GM20000 (cell line): ENCODE data around the gene RSPH3.

ENCODE experiments used
- DNase-seq: peaks from one replicate; pipeline ENCODE4 v3.0.0; 2012; ENCODE audit warnings: low spot score
- TF ChIP-seq, protein P1 (sequence below): IDR thresholded peaks from 2 replicates; pipeline ENCODE4 v1.5.1; 2012; ENCODE audit warnings: mild to moderate bottlenecking, control low read depth; ENCODE audit errors: extremely low read depth, missing control alignments

RSPH3 gene, protein sequence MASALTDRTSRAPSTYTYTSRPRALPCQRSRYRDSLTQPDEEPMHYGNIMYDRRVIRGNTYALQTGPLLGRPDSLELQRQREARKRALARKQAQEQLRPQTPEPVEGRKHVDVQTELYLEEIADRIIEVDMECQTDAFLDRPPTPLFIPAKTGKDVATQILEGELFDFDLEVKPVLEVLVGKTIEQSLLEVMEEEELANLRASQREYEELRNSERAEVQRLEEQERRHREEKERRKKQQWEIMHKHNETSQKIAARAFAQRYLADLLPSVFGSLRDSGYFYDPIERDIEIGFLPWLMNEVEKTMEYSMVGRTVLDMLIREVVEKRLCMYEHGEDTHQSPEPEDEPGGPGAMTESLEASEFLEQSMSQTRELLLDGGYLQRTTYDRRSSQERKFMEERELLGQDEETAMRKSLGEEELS

GRCh38 chr6:158999666-159000403 is at the start of gene RSPH3:
Gene RSPH3, minus strand, starts transcription at chr6:159000202. Its CDS starts 652 bp downstream, at chr6:158999550.
- TF ChIP-seq, protein P1, sequence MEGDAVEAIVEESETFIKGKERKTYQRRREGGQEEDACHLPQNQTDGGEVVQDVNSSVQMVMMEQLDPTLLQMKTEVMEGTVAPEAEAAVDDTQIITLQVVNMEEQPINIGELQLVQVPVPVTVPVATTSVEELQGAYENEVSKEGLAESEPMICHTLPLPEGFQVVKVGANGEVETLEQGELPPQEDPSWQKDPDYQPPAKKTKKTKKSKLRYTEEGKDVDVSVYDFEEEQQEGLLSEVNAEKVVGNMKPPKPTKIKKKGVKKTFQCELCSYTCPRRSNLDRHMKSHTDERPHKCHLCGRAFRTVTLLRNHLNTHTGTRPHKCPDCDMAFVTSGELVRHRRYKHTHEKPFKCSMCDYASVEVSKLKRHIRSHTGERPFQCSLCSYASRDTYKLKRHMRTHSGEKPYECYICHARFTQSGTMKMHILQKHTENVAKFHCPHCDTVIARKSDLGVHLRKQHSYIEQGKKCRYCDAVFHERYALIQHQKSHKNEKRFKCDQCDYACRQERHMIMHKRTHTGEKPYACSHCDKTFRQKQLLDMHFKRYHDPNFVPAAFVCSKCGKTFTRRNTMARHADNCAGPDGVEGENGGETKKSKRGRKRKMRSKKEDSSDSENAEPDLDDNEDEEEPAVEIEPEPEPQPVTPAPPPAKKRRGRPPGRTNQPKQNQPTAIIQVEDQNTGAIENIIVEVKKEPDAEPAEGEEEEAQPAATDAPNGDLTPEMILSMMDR: no peak
- peak; percentile 93 for DNase-seq

DNA sequence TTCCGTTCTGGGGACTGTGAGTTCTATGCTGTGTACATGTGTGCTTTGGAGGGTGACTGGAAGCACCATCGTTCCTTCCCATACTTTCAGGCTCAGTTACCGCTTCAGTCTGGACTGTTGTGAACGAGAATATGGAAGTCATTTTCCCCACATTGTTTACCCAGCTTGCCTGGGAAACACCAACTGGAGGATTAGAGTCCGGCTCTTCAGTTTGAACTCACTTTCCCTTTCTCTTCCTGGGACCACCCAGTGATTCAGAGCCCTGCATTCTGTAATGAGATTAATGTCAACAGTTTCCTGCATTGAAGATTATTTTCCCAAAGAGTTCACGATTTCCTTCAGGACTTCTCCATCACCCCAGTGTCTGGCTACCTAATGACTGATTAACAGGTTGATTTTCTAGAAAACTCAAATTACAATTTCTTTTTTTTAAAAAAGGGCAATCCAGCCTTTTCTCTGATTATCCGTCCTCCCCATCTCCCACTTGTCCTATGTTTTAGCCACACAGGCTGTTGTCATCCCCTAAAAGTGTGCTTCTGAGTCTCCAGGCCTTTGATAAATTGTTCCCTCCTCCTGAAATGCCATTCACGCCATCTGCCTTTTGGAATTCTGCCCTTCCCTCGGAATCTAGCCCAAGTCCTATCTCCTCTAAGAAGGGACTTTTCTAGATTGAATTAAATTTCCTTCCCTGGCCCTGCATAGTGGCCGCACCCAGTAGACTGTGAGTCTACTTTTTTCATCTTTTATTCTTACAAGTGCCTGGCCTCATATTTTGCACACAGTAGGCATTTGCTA is 48.1 kb upstream of the RSPH3 start:
- TF ChIP-seq, protein P1: no peak
- no peak for DNase-seq

DNA sequence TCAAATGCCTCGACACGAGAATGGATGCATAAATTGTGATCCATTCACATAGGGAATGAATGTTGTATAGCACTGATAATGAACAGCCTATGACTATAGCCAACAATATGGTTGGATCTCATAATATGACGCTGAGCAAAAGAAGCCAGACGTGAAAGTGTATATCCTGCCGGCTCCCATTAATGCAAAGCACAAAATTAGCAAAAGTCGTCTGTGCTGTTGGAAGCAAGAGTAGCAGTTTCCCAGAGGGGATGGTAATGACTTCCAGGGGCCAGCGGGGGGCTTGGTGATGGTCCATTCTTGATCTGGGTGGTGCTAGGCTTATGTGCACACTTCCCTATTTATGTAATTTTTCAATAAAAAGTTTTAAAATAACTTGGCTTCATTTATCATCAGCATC is 45.8 kb upstream of the RSPH3 start:
- TF ChIP-seq, protein P1: no peak
- no peak for DNase-seq

DNA sequence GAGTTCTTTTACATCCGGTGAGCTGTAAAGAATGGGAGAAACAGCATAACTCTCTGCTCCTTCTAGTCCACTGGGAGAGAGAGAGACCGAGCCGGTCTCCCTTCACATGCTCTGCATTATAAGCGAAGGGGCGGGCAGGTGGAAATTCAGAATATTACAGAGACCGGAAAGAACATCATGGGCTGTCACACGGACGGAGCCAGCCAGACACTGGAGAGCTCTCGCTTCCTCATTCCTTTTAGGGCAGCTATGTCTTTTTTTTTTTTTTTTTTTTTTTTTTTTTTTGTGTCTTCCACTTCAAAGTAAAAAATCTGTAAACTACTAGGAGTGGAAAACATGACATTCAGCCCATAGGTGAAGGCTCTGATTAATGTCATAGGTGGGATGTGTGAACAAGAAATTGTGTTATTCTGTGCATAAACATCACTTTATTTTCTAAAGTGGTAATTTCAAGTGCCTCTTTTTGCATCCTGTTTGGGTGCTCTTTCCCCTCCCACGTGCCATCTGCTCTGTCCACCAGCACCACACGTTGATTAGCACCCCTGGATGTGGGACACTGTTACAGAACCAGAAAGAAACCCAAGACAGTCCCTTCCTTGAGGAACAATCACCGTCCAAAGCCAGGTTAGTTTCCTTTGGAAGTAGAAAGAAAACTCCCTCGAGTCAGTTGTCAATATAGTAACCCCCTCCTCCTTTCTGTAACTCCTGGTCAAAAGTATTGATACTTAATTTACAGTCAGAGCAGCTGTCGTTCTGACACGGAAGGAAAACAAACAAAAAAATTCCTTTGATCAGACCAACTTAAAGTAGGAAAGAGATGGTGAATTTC is 45.1 kb upstream of the RSPH3 start, which contains the start of gene TAGAP:
TSS of gene TAGAP (minus strand) at position 93 of the 829 bp plus-strand sequence. CDS start 845 bp downstream, outside the sequence.
- TF ChIP-seq, protein P1: no peak
- peak; percentile 83 for DNase-seq

DNA sequence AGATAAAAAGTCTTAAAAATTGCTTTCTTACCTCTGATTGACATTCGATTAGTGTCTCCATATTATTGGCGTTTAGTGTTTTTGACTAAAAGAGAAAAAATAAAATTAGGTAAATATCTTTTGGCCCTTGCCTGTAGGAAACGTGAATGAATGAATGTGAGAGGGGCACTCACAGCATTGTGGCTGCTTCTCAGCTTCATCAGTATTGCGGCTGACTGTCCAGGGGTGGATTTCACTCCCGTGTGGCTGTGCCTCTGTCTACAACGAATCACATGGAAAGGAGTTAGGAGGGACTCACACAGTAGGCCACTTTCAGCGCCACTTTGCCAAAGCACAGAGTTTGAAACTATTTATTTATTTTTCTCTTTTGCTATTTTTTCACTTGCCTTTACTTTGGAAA is 43.9 kb upstream of the RSPH3 start:
- no peak for DNase-seq
- TF ChIP-seq, protein P1: no peak

DNA sequence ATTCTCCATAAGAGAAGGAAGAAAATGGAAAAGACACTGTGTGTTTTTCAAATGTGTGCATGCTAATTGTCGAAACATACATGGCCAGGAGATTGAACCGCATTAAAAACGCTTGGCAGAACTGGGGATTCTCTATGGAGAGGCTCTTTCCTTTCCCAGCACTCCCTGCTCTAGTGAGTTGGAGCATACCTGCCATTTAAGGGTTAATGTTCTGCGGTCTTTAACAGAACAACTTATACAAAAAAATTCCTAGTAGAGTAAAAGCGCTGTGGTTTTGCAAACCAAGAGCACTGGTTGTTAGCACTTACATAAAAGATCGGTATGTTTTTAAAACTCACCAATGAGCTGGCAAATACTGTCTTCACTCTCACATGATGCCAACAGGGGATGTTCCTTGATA is 43.2 kb upstream of the RSPH3 start:
- TF ChIP-seq, protein P1: no peak
- DNase-seq: no peak
